Endothelial cell of umbilical vein (primary cell): Measurements from ENCODE around the gene PDPK1. TPM values are rescaled to one million over a fixed set of nuclear protein-coding genes. Genes with fewer than 3 reads are reported as not detected.
A peak's percentile ranks its signal among the peaks of the same experiment; 100 is the strongest.
"Not testable (repeated sequence)": the region's sequence is repeated elsewhere in the genome, so short reads cannot be mapped to it uniquely, and the experiment has no call there.

Experiments
- BruUV-seq: library from RNA; stranded (reverse); fragments of 400-500 nt; replicated peaks from 2 replicates; lab custom pipeline; 2021; lab: Mats Ljungman, UMichigan
- CTCF ChIA-PET: fragments of 300-600, 350-600 bp; sonication (Branson Sonifier 250); formaldehyde crosslinking; loops from one replicate; lab custom pipeline; 2021; ENCODE audit warnings: antibody characterized with exemption, inconsistent platforms; lab: Charles Lee
- POLR2A ChIA-PET: fragments of 300-600, 350-600 bp; sonication (Branson Sonifier 250); formaldehyde crosslinking; loops from one replicate; lab custom pipeline; 2021; ENCODE audit warnings: antibody characterized with exemption, inconsistent platforms; lab: Charles Lee
- DNase-seq: peaks from one replicate; pipeline ENCODE4 v3.0.0-alpha.2; 2011; ENCODE audit warnings: low read depth, low spot score
- FAIRE-seq: peaks from 2 replicates; lab custom pipeline; 2011; peaks lifted over from hg19 to GRCh38; lab: Jason Lieb, UNC
- H2AFZ ChIP-seq: 2 replicates; pipeline ENCODE4 v1.6.0; 2012; ENCODE audit warnings: low read depth, low read length, control low read depth, inconsistent platforms
- H3K27ac ChIP-seq: 2 replicates; pipeline ENCODE4 v1.5.1; 2011; ENCODE audit warnings: low read depth, mild to moderate bottlenecking, control low read depth, low read length, moderate library complexity; ENCODE audit not compliant: insufficient read depth
- H3K27me3 ChIP-seq, 2 experiments: 2 replicates each; pipeline versions ENCODE4 v1.6.0 to v1.6.1; 2011; ENCODE audit warnings: low read length in 2 of 2, mixed read lengths in 1 of 2; ENCODE audit not compliant: control insufficient read depth in 2 of 2, insufficient read depth in 2 of 2
- H3K36me3 ChIP-seq, 2 experiments: 2 replicates in 1 of 2; 3 replicates in 1 of 2; pipeline ENCODE4 v1.5.1; 2011; ENCODE audit warnings: low read length in 2 of 2, mild to moderate bottlenecking in 1 of 2, moderate library complexity in 1 of 2; ENCODE audit not compliant: control insufficient read depth in 2 of 2, insufficient read depth in 2 of 2; ENCODE audit errors: extremely low read depth in 1 of 2
- H3K4me1 ChIP-seq: 3 replicates; pipeline ENCODE4 v1.5.1; 2011; ENCODE audit warnings: mild to moderate bottlenecking, low read length; ENCODE audit not compliant: control insufficient read depth, insufficient read depth; ENCODE audit errors: extremely low read depth
- H3K4me2 ChIP-seq: 2 replicates; pipeline ENCODE4 v1.6.1; 2011; ENCODE audit warnings: low read length, control low read depth, mixed read lengths; ENCODE audit not compliant: insufficient read depth
- H3K4me3 ChIP-seq, 3 experiments: fragments of 200-600 bp in 1 of 3; sonication (generic), shearing (Covaris generic) in 1 of 3; replicated peaks in 1 of 3; 2 replicates each; pipeline ENCODE4 v1.5.1; 2011 to 2016; ENCODE audit warnings: control low read depth in 3 of 3, low read length in 3 of 3, mild to moderate bottlenecking in 2 of 3, inconsistent platforms in 1 of 3, low read depth in 1 of 3, moderate library complexity in 1 of 3; ENCODE audit not compliant: insufficient read depth in 1 of 3
- H3K79me2 ChIP-seq: 2 replicates; pipeline ENCODE4 v1.6.0; 2012; ENCODE audit warnings: low read length, inconsistent platforms; ENCODE audit not compliant: control insufficient read depth, insufficient read depth
- H3K9ac ChIP-seq: replicated peaks from 2 replicates; pipeline ENCODE3; 2011; ENCODE audit warnings: low read length, control low read depth; ENCODE audit not compliant: insufficient read depth; ENCODE audit errors: extremely low read depth
- H3K9me1 ChIP-seq: replicated peaks from 3 replicates; pipeline ENCODE4 v1.6.0; 2011; ENCODE audit warnings: mild to moderate bottlenecking, low read length; ENCODE audit not compliant: control insufficient read depth, insufficient read depth; ENCODE audit errors: extremely low read depth
- H3K9me3 ChIP-seq: replicated peaks from 2 replicates; pipeline ENCODE4 v1.5.1; 2012; ENCODE audit warnings: low read length, inconsistent platforms; ENCODE audit not compliant: control insufficient read depth, insufficient read depth
- H4K20me1 ChIP-seq: replicated peaks from 2 replicates; pipeline ENCODE3; 2011; ENCODE audit warnings: mild to moderate bottlenecking, low read length; ENCODE audit not compliant: control insufficient read depth, insufficient read depth; ENCODE audit errors: extremely low read depth
- EZH2 ChIP-seq: IDR thresholded peaks from 2 replicates; pipeline ENCODE4 v1.6.1; 2012; ENCODE audit warnings: borderline replicate concordance, low read depth, mild to moderate bottlenecking, moderate library complexity, low read length, inconsistent platforms; ENCODE audit not compliant: severe bottlenecking
- FOS ChIP-seq: IDR thresholded peaks from 2 replicates; pipeline ENCODE4 v1.6.1; 2011; ENCODE audit warnings: mild to moderate bottlenecking, low read length, moderate library complexity, borderline replicate concordance; ENCODE audit not compliant: insufficient read depth
- GATA2 ChIP-seq: IDR thresholded peaks from 2 replicates; pipeline ENCODE4 v1.7.0; 2011; ENCODE audit warnings: low read depth, mild to moderate bottlenecking, moderate library complexity, mixed read lengths, low read length; ENCODE audit not compliant: insufficient read length, insufficient read depth
- JUN ChIP-seq: IDR thresholded peaks from 2 replicates; pipeline ENCODE4 v1.6.1; 2011; ENCODE audit warnings: borderline replicate concordance, low read depth; ENCODE audit not compliant: insufficient read length, insufficient read depth
- MYC ChIP-seq: IDR thresholded peaks from one replicate; pipeline ENCODE4 v1.6.1; 2011; ENCODE audit warnings: mild to moderate bottlenecking, low read depth, low read length
- POLR2A ChIP-seq: IDR thresholded peaks from 2 replicates; pipeline ENCODE4 v1.6.1; 2012; ENCODE audit warnings: low read depth, mild to moderate bottlenecking, control low read depth, low read length
- POLR2AphosphoS5 ChIP-seq: IDR thresholded peaks from 2 replicates; pipeline ENCODE4 v1.6.1; 2012; ENCODE audit warnings: low read depth, mild to moderate bottlenecking, control low read depth, low read length, moderate library complexity; ENCODE audit not compliant: insufficient read depth
- dilution Hi-C: fragments of 300-500 bp; cut with MboI; formaldehyde crosslinking; loops from one replicate; pipeline ENCODE4 v1.15.0; 2019; ENCODE audit warnings: low sequenced_read_pairs; ENCODE audit not compliant: extremely low pct_ligation_motif_present
- intact Hi-C: fragments of 100-400 bp; cut with micrococcal nuclease; formaldehyde crosslinking; loops from one replicate; pipeline ENCODE4 v1.10.0; 2022
- polyA plus RNA-seq, 4 experiments: library from polyadenylated mRNA; depleted of rRNA in 3 of 4; stranded (reverse) in 3 of 4; unstranded in 1 of 4; fragments of >200 nt; gene quantifications; 2 replicates each; pipeline versions ENCODE4 v1.2.1 to v1.2.3, GENCODE V29; 2011 to 2012; ENCODE audit warnings: missing spikeins in 1 of 4
- total RNA-seq: library from RNA; stranded (reverse); gene quantifications from 2 replicates; pipeline ENCODE4 v1.2.3, GENCODE V29; 2021
- TF ChIP-seq, protein P1 (sequence below), 2 donors: IDR thresholded peaks; 1 replicate in 1 of 2; 2 replicates in 1 of 2; pipeline ENCODE4 v1.5.1; 2011; ENCODE audit warnings: low read length in 2 of 2, mild to moderate bottlenecking in 2 of 2, moderate library complexity in 2 of 2, control low read depth in 1 of 2, inconsistent platforms in 1 of 2, low read depth in 1 of 2; ENCODE audit not compliant: insufficient read depth in 1 of 2; ENCODE audit errors: extremely low read depth in 1 of 2
- TF ChIP-seq, protein P2 (sequence below): IDR thresholded peaks from 2 replicates; pipeline ENCODE4 v1.6.1; 2011; ENCODE audit not compliant: insufficient read depth, insufficient read length

PDPK1 gene
- total and polyA plus RNA-seq, 2 donors (not counting 3 experiments of a cell fraction or from before 2014, with no cell fraction given): 22.4 to 37.3 TPM

DNA sequence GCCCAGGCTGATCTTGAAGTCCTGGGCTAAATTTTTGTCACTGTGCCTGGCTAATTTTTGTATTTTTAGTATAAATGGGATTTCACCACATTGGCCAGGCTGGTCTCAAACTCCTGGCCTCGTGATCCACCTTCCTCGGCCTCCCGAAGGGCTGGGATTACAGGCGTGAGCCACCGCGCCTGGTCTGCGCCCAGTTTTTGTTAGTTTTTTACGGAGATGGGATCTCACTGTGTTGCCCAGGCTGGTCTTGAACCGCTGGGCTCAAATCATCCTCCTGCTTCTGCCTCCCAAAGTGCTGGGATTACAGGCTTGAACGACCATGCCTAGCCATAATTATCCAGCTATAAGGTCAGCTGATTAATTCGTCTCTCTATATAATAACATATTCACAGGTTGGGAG lies 3.9 kb upstream of the PDPK1 start:
- no peaks in the 10 kb centered on the region for H4K20me1 ChIP-seq
- no peak overlapping the region for H3K4me2 ChIP-seq
- intact Hi-C loops (no loop called here), dilution Hi-C loops (no loop called here)
- POLR2A ChIA-PET: no interaction called here
- no peak for DNase-seq
- no peaks in the 10 kb centered on the region for H3K27me3 ChIP-seq
- H3K9ac ChIP-seq: no peak overlapping the region
- no peak overlapping the region for H3K4me3 ChIP-seq
- H3K36me3 ChIP-seq: peaks cover 2 to 10% of the 10 kb centered on the region in 2 experiments
- peaks cover 4% of the 10 kb centered on the region for H3K79me2 ChIP-seq
- FAIRE-seq: no peak
- H3K4me1 ChIP-seq: peaks cover 19% of the 10 kb centered on the region
- H3K27ac ChIP-seq: no peak overlapping the region
- H3K9me1 ChIP-seq: no peaks in the 10 kb centered on the region
- no peaks in the 10 kb centered on the region for H3K9me3 ChIP-seq
- H2AFZ ChIP-seq: no peak overlapping the region
- BruUV-seq: no TSS peak
- CTCF ChIA-PET: no interaction called here
- TF ChIP-seq EZH2: no peak
- TF ChIP-seq POLR2A: no peak
- no peak for TF ChIP-seq FOS
- TF ChIP-seq, protein P1, sequence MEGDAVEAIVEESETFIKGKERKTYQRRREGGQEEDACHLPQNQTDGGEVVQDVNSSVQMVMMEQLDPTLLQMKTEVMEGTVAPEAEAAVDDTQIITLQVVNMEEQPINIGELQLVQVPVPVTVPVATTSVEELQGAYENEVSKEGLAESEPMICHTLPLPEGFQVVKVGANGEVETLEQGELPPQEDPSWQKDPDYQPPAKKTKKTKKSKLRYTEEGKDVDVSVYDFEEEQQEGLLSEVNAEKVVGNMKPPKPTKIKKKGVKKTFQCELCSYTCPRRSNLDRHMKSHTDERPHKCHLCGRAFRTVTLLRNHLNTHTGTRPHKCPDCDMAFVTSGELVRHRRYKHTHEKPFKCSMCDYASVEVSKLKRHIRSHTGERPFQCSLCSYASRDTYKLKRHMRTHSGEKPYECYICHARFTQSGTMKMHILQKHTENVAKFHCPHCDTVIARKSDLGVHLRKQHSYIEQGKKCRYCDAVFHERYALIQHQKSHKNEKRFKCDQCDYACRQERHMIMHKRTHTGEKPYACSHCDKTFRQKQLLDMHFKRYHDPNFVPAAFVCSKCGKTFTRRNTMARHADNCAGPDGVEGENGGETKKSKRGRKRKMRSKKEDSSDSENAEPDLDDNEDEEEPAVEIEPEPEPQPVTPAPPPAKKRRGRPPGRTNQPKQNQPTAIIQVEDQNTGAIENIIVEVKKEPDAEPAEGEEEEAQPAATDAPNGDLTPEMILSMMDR (IDR thresholded peaks at IDR 0.05; ENCODE audit: extremely low read depth in 1 of 2, insufficient read depth in 1 of 2, low read depth in 1 of 2, low read length in 2 of 2): no peak
- no peak for TF ChIP-seq POLR2AphosphoS5
- TF ChIP-seq JUN: no peak
- no peak for TF ChIP-seq MYC
- TF ChIP-seq, protein P2, sequence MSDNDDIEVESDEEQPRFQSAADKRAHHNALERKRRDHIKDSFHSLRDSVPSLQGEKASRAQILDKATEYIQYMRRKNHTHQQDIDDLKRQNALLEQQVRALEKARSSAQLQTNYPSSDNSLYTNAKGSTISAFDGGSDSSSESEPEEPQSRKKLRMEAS: no peak
- no peak for TF ChIP-seq GATA2

DNA sequence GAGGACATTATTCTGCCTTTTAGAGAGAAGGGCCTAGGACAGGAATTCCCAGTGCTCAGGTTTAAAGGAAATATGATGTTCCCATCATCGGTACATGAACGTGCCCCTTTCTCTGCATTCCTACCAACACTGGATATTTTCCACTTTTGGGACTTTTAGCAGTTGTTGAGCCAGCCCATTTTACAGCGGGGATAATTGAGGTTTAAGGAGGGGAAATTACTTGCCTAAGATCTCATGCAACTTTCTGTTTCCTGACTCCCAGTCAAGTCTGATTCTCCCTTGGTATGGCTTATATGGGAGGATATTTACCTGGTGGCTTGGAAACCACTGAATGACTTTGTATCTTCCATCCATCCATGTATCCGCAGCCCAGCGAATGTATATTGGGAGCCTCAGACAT lies 3.5 kb upstream of the PDPK1 start:
- CTCF ChIA-PET, H3K9me3 ChIP-seq: not testable (repeated sequence)

More for the DNA sequence above, 3.5 kb upstream of the PDPK1 start:
- H3K79me2 ChIP-seq, H3K27me3 ChIP-seq, H3K4me2 ChIP-seq, H3K9me1 ChIP-seq, dilution Hi-C loops, H3K4me3 ChIP-seq, intact Hi-C loops, H2AFZ ChIP-seq, H4K20me1 ChIP-seq, H3K27ac ChIP-seq, H3K9ac ChIP-seq, DNase-seq, BruUV-seq, POLR2A ChIA-PET, H3K36me3 ChIP-seq: not testable (repeated sequence)
- peaks cover 21% of the 10 kb centered on the region for H3K4me1 ChIP-seq
- peak; percentile 50 for FAIRE-seq
